ENCODE data around the gene MRC2.
"Not testable (repeated sequence)": the region's sequence is repeated elsewhere in the genome, so short reads cannot be mapped to it uniquely, and the experiment has no call there.

Gene MRC2, protein sequence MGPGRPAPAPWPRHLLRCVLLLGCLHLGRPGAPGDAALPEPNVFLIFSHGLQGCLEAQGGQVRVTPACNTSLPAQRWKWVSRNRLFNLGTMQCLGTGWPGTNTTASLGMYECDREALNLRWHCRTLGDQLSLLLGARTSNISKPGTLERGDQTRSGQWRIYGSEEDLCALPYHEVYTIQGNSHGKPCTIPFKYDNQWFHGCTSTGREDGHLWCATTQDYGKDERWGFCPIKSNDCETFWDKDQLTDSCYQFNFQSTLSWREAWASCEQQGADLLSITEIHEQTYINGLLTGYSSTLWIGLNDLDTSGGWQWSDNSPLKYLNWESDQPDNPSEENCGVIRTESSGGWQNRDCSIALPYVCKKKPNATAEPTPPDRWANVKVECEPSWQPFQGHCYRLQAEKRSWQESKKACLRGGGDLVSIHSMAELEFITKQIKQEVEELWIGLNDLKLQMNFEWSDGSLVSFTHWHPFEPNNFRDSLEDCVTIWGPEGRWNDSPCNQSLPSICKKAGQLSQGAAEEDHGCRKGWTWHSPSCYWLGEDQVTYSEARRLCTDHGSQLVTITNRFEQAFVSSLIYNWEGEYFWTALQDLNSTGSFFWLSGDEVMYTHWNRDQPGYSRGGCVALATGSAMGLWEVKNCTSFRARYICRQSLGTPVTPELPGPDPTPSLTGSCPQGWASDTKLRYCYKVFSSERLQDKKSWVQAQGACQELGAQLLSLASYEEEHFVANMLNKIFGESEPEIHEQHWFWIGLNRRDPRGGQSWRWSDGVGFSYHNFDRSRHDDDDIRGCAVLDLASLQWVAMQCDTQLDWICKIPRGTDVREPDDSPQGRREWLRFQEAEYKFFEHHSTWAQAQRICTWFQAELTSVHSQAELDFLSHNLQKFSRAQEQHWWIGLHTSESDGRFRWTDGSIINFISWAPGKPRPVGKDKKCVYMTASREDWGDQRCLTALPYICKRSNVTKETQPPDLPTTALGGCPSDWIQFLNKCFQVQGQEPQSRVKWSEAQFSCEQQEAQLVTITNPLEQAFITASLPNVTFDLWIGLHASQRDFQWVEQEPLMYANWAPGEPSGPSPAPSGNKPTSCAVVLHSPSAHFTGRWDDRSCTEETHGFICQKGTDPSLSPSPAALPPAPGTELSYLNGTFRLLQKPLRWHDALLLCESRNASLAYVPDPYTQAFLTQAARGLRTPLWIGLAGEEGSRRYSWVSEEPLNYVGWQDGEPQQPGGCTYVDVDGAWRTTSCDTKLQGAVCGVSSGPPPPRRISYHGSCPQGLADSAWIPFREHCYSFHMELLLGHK (N-terminal part only)
- total RNA-seq: 1.5 to 12.4 (median 5.1) reads per million in 4 experiments

GRCh38 chr17:62627219-62627903 lies at the start of gene MRC2:
Gene MRC2, plus strand, starts transcription at chr17:62627670. Its CDS starts 133 bp downstream, at chr17:62627803.
- no peak for DNase-seq

DNA sequence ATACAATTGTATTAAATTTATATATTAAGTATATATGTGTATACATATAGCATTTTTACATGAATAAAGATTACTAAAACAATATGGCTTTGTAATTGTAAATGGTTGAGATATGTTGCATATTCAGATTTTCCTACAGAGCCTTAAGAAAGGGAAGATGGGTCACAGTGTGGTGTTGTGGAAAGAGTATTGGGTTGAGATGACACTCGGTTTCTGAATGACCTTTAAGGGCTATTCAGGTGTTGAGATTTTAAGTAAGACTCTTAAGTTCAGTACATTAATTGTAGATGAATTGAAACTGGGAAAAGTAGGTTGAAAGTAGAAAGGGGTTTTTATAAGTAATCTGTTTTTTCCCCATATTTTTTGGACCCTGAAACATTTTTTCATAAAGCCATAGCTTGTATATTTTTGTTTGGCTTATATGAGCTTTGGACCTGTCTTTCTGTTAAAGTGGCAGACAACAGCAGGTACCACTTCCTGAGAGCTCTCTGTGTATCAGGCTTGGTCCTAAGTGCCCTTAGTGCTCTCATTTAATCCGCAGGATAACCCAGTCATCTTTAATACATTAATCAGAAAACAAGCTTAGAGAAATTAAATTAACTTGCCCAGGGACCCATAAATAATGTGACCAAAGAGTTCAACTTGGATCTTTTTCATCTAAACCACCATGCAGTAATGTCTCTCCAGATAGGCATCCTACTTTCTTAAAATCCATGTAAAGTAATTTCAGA lies 48.5 kb upstream of the MRC2 start:
- no peak for DNase-seq

DNA sequence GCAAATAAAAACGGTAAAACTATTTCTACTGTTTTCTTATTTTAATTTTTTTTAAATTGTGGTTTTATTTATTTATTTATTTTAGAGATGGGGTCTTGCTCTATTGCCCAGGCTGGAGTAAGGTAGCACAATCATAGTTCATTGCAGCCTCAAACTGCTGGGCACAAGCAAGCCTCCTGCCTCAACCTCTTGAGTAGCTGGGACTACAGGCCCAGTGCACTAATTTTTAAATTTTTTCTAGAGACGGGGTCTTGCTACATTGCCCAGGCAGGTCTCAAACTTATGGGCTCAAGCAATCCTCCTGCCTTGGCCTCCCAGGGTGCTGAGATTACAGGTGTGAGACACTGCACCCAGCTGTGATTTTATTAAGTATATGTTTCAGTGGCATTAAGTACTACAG lies 46.5 kb upstream of the MRC2 start:
- DNase-seq: no peak

GRCh38 chr17:62581764-62582163 lies 45.7 kb upstream of the MRC2 start:
- DNase-seq: no peak

GRCh38 chr17:62587554-62587953 lies 39.9 kb upstream of the MRC2 start:
- DNase-seq: no peak

DNA sequence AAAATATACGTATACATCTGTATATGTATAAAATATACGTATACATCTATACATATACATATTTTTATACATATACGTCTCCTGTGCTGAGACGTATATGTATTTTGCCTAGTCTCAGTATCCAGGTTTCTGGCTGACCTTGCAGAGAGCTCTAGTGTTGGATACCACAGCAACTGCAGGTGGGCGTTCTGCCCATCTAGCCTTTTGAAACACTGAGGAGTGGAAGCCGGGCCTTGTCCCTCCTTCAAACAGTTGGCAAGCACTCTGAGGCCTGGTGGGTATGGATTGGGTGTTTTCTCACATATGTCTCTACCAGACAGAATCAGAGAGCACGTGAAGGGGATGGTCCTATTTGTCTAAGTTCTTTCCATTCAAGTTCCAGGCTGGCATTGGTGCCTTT lies 39.4 kb upstream of the MRC2 start:
- no peak for DNase-seq

GRCh38 chr17:62591333-62591732 lies 36.1 kb upstream of the MRC2 start:
- no peak for DNase-seq

DNA sequence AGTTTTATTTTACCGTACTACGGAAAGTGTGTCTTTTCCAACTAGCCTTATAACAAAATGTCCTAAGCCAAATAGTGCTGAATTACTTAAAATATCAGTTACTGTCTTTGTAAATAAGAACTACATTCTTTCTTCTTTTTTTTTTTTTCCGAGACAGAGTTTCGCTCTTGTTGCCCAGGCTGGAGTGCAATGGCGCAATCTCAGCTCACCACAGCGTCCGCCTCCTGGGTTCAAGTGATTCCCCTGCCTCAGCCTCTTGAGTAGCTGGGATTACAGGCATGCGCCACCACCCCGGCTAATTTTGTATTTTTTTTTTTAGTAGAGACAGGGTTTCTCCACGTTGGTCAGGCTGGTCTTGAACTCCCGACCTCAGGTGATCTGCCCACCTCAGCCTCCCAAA lies 35.6 kb upstream of the MRC2 start:
- not testable (repeated sequence) for DNase-seq

DNA sequence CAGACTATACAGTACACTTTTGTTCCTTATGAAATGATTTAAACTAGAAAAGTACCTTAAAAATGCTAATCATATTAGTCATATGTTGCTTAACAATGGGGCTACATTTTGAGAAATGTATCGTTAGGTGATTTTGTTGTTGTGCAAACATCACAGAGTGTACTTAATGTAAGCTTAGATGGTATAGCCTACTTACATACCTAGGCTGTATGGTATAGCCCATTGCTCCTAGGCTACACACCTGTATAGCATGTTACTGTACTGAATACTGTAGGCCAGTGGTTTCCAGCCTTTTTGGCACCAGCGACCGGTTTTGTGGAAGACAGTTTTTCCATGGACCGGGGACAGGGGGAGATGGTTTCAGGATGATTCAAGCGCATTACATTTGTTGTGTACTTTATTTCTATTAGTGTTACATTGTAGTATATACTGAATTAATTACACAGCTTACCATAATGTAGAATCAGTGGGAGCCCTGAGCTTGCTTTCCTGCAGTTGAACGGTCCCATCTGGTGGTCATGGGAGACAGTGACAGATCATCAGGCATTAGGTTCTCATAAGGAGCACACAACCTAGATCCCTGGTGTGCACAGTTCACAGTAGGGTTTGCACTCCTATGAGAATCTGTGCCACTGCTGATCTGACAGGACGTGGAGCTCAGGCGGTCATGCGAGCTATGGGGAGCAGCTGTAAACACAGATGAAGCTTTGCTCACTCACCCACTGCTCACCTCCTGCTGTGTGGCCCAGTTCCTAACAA lies 35.0 kb upstream of the MRC2 start:
- DNase-seq: no peak

DNA sequence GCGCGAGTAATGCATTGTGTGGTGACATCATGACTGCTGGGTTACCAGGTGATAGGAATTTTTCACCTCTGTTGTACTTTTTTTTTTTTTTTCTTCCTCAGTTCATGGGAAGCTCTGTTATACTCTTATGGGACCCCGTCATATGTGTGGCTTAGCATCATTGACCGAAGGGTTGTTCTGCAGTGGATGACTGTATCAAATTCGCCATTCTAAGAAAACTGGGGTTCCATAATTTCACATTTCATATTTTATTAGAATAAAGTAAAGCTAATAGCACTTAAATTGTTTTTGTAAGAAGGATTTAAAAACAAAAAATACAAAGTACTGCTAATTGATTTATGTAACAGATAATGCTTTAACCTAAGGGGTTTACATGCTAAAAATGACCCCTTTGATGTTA lies 32.0 kb upstream of the MRC2 start:
- no peak for DNase-seq

GRCh38 chr17:62596662-62597061 lies 30.8 kb upstream of the MRC2 start:
- DNase-seq: no peak

DNA sequence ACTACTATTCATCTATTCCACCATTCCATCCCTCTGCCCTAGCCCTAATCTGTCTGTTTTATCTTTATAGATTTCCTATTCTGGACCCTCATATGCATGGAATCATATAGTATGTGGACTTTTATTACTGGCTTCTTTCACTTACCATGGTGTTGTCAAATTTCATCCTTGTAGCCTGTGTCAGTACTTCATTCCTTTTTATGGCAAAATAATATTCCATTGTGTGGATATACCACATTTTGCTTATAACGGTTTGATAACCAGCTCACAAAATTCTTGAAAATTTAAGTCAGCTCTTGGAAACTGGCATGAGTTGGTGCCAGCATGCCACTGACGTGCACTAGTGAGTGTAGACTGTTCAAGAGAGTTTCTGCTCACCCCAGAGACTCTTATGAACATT lies 30.3 kb upstream of the MRC2 start:
- DNase-seq: no peak

DNA sequence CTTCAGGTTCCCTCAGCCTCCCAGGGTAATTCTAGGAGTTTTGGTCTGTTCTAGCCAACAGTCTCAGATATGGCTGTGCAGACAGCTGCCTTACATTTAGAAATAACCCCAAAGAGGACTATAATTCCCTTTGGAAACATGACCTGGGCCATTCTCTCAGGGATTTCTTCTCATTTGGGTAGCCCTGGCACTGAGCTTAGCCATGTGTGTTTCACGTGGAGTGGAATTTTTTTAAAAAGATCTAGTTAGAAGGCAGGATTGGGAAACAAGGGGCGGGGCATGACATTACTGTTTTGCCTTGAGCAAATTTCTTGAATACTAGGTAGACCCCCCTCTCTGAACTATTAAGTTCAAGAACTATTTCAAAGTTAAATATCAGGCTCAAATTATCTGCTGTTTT lies 29.6 kb upstream of the MRC2 start:
- no peak for DNase-seq

DNA sequence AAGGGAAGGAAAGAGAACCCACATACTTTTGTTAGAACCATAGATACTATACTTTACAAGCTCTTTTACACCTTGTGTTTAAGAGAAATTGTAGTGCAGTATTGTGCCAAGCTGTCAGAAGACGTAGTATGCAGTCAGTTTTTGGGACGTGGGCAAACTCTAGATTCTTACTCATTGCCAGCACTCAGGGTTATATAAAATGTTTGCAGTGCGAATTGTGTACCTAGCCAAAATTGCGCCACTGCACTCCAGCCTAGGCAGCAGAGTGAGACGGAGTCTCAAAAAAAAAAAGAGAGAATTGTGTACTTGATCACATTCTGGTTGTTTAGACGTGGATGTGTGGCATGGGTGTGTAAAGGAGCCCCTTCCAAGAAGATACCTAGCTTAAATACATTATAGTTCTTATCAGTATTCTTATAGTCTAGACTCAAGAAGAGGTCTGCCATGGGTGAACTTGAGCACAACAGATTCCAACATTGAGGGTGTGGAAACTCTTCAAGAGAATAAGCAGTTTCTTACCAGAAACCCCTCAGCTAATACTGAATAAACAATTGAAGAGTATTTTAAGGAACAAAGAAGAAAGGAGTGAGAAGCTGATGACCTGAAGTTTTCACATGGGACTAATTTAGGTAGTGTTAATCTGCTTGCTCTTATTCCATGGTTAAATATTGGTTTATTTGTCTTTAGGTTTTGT lies 27.4 kb upstream of the MRC2 start:
- DNase-seq: no peak

DNA sequence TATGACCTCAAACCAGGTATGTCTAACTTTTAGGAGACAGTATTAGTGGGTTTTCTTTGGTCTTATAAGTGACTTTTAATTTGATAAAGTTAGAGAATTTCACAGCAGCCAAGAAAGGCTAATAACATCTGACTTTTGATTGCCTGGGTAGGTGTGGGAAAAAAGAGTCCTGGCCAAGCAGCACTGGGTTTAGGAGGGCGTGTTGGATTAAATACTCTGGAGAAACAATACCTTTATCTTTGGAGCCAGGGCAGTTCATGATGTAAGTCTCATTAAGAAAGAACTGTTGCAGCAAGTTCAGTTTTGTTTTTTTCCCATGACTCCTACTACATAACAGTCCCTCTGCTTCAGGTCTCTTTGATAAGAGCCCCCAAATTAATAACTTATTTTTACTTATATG lies 26.7 kb upstream of the MRC2 start:
- no peak for DNase-seq

DNA sequence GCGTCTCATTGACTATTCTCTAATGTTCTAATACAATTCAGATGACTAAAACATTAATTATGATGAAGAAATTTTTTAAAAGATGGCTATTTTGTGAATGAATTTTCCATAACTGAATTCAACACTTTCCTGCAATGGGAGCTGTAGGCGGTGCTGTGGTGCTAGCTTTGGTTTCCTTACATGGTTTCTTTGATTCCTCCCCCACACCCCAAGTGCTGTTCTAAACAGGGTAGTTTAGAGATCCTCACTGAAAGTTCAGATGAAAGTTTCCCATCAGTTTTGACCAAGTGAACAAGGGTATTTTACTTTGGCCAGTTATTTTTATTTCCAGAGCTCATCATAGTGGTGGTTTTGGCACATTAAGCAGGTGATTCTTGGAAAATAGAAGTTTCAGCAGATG lies 26.0 kb upstream of the MRC2 start:
- no peak for DNase-seq

DNA sequence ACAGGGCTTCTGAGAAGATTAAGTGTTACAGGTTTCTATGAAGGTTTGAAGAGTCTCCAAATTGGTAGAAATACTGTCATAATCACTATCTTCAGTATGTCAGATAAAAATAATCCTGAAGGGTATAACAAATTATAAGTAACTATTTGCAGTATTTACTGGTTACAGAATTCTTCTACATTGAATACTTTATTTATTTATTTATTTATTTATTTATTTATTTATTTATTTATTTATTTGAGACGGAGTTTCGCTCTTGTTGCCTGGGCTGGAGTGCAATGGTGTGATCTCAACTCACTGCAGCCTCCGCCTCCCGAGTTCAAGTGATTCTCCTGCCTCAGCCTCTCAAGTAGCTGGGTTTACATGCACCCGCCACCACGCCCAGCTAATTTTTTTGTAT lies 23.7 kb upstream of the MRC2 start:
- not testable (repeated sequence) for DNase-seq

DNA sequence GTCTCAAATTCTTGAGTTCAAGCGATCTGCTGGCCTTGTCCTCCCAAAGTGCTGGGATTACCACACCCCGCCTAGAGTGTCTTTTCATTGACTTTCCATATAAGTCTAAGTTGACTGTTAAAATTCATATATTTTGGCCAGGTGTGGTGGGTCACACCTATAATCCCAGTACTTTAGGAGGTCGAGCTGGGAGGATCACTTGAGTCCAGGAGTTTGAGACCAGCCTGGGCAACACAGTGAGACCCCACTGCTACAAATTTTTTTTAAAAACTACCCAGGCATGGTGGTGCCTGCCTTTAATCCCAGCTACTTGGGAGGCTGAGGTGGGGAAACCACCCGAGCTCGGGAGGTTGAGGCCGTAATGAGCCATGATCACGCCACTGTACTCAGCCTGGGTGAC lies 21.9 kb upstream of the MRC2 start:
- DNase-seq: no peak

- DNase-seq: no peak
These were observed 16.2 kb upstream of the MRC2 start for GRCh38 chr17:62611292-62611691.

- DNase-seq: no peak
These were observed 15.7 kb upstream of the MRC2 start for GRCh38 chr17:62611728-62612127.

Data from effector CD8-positive, alpha-beta T cell (primary cell).